Stomach (tissue), 9 donors: ENCODE measurements around the gene RNF19B. TPM values are rescaled to one million over a fixed set of nuclear protein-coding genes. Genes with fewer than 3 reads are reported as not detected.

Experiments used
- DNase-seq, 2 donors: peaks; one replicate each; pipeline versions ENCODE4 v3.0.0 to v3.0.0-alpha.2; 2013 to 2019
- H3K27ac ChIP-seq, 5 donors: fragments of 200-600 bp in 4 of 5; sonication (generic) in 4 of 5; one replicate each; pipeline ENCODE4 v1.5.1; 2013 to 2019; ENCODE audit warnings: mild to moderate bottlenecking in 1 of 5, moderate library complexity in 1 of 5
- H3K27me3 ChIP-seq, 3 donors: fragments of 200-600 bp; sonication (generic); one replicate each; pipeline ENCODE4 v1.5.1; 2017 to 2019; ENCODE audit warnings: mixed run types in 1 of 3
- H3K36me3 ChIP-seq, 4 donors: fragments of 200-600 bp; sonication (generic); 1 replicate in 3 of 4; 2 replicates in 1 of 4; pipeline ENCODE4 v1.5.1; 2016 to 2019
- H3K4me1 ChIP-seq, 4 donors: fragments of 200-600 bp; sonication (generic); one replicate each; pipeline ENCODE4 v1.5.1; 2016 to 2019
- H3K4me3 ChIP-seq, 4 donors: fragments of 200-600 bp; sonication (generic) in 3 of 4; one replicate each; pipeline ENCODE4 v1.5.1; 2016 to 2019; ENCODE audit warnings: mild to moderate bottlenecking in 1 of 4
- H3K9me3 ChIP-seq, 4 donors: fragments of 200-600 bp; sonication (generic); one replicate each; pipeline ENCODE4 v1.5.1; 2016 to 2019
- EP300 ChIP-seq: sonication (generic); formaldehyde crosslinking; IDR thresholded peaks from one replicate; pipeline ENCODE4 v1.6.1; 2017; ENCODE audit warnings: antibody characterized with exemption
- POLR2A ChIP-seq, 4 donors: fragments of 450-650 bp; IDR thresholded peaks; one replicate each; pipeline ENCODE4 v1.6.1; 2016; ENCODE audit warnings: antibody characterized with exemption in 4 of 4, control low read depth in 2 of 4, mild to moderate bottlenecking in 1 of 4, moderate library complexity in 1 of 4
- POLR2AphosphoS5 ChIP-seq, 3 donors: sonication (generic); formaldehyde crosslinking; IDR thresholded peaks; one replicate each; pipeline ENCODE4 v1.6.1; 2016; ENCODE audit warnings: antibody characterized with exemption in 3 of 3
- WGBS, 5 donors: extraction: QIAGEN DNeasy Blood & Tissue Kit in 3 of 5; methylation state at CpG; one replicate each; pipeline versions ENCODE4 v1.1.5 to v1.1.7; 2013 to 2018; 5-methylcytosine and 5-hydroxymethylcytosine counted together
- intact Hi-C: fragments of 100-400 bp; cut with DNase I; formaldehyde crosslinking; loops from one replicate; pipeline ENCODE4 v1.15.1; 2023; ENCODE audit warnings: low total_unique reads
- polyA plus RNA-seq, 3 donors: library from polyadenylated mRNA; stranded (reverse); fragments of 200-250 nt; gene quantifications; one replicate each; pipeline ENCODE4 v1.2.3, GENCODE V29; 2013
- total RNA-seq, 5 donors: library from RNA; depleted of rRNA; stranded (reverse); fragments of >200 nt; gene quantifications; one replicate each; pipeline versions ENCODE4 v1.1.0 to v1.2.3, GENCODE V29; 2014 to 2016
- TF ChIP-seq, protein P1 (sequence below), 7 experiments: fragments of 450-650 bp in 4 of 7; fragments of 200-600 bp in 3 of 7; sonication (generic) in 3 of 7; IDR thresholded peaks; one replicate each; pipeline ENCODE4 v1.5.1; 2016 to 2019; ENCODE audit warnings: antibody characterized with exemption in 7 of 7, control low read depth in 2 of 7, mild to moderate bottlenecking in 1 of 7
- donor health status: healthy with polysubstance abuse.
- donor health status: Bipolar disorder and iron deficiency.
- donor health status: healthy.

Gene RNF19B
- total and polyA plus RNA-seq, 8 donors, result 0.58 to 29.5 (median 9.7) TPM

DNA sequence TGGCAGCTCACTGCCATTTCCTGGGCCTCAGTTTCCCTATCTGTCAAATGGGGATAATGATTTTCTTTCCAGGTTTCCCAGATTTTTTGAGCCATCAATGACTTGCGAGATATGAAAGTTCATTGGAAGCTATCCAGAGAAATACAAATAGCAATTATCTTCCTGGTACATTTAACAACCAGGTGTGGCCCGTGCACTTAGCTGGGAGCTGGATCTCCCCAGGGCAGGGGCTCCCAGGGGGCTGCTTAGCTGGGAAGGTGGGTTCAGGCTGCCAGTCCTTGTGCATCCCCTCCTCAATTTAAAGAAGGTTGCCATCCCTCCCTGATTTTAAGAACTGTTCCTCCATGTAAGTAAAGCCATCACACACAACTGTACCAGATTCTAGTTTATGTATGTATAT is 59.8 kb downstream of the RNF19B start:
- 16 to 54% (median 40%) methylated on average over 2 of the region's 2 CpGs for WGBS, 5 donors
- Histone ChIP-seq H3K27me3 (peaks cover 0 to 29% (median 3%) of the 10 kb centered on the region in 3 donors), H3K36me3 (no peaks in the 10 kb centered on the region), H3K4me3 (no peak overlapping the region), H3K4me1 (peaks cover 20 to 48% (median 33%) of the 10 kb centered on the region in 4 donors), H3K27ac (peak overlapping the region; percentile 50 to 82 (median 73)), H3K9me3 (no peaks in the 10 kb centered on the region)
- TF ChIP-seq, protein P1, sequence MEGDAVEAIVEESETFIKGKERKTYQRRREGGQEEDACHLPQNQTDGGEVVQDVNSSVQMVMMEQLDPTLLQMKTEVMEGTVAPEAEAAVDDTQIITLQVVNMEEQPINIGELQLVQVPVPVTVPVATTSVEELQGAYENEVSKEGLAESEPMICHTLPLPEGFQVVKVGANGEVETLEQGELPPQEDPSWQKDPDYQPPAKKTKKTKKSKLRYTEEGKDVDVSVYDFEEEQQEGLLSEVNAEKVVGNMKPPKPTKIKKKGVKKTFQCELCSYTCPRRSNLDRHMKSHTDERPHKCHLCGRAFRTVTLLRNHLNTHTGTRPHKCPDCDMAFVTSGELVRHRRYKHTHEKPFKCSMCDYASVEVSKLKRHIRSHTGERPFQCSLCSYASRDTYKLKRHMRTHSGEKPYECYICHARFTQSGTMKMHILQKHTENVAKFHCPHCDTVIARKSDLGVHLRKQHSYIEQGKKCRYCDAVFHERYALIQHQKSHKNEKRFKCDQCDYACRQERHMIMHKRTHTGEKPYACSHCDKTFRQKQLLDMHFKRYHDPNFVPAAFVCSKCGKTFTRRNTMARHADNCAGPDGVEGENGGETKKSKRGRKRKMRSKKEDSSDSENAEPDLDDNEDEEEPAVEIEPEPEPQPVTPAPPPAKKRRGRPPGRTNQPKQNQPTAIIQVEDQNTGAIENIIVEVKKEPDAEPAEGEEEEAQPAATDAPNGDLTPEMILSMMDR (IDR thresholded peaks at IDR 0.05), result no peak
- TF ChIP-seq POLR2A (IDR thresholded peaks at IDR 0.05), result no peak
- TF ChIP-seq EP300, result no peak
- no peak for TF ChIP-seq POLR2AphosphoS5 (IDR thresholded peaks at IDR 0.05)
- DNase-seq, result no peak
- intact Hi-C loops, result no loop called here

DNA sequence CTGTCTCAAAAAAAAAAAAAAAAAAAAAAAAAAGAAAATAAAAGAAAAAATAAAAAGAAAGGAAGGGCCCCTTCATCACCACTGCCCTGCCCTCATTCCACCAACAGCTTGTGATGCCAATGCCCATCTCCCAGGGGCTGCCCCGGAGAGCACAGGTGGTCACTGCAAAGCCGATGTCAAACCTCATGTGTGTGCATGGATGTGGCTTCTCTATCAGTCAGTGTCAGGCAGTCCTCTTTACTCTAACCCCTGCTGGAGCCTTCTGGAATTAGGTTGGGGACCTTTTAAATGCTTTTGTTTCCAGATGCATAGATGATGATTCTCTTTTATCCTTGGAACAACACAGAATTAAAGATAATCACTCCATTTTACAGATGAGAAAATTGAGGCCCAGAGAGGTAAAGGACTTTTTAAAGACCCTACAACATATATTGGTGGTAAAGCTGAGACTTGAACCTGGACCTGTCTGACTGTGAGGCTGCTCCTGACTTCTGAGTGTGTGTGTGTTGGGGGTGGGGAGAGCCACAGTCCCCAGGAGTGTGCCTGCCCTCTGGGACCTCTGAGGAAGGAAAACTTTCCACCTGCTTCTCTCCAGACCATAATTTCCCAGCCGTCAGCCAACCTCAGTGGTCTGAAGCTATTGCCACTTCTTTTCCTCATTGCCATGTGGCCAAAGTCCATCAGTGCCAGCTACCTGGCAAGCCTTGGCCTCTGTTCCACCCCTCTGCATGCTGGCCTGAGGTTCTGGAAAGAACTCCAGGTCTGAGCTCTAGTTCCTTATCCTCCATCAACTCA is 60.4 kb downstream of the RNF19B start:
- intact Hi-C loops, result no loop called here
- H3K4me3 ChIP-seq, result no peak overlapping the region
- peak overlapping the region; percentile 50 to 82 (median 77) for H3K27ac ChIP-seq
- TF ChIP-seq POLR2AphosphoS5 (IDR thresholded peaks at IDR 0.05) (peak in 2 of 3 donors; percentile 37 to 63), EP300 (no peak), POLR2A (IDR thresholded peaks at IDR 0.05) (no peak)
- peaks cover 20 to 48% (median 36%) of the 10 kb centered on the region in 4 donors for H3K4me1 ChIP-seq
- H3K36me3 ChIP-seq, result no peaks in the 10 kb centered on the region
- DNase-seq, result peak; percentile 71 to 87
- no peaks in the 10 kb centered on the region for H3K9me3 ChIP-seq
- 56 to 66% (median 59%) methylated on average over 3 of the region's 3 CpGs for WGBS, 5 donors
- peaks cover 0 to 30% (median 3%) of the 10 kb centered on the region in 3 donors for H3K27me3 ChIP-seq

DNA sequence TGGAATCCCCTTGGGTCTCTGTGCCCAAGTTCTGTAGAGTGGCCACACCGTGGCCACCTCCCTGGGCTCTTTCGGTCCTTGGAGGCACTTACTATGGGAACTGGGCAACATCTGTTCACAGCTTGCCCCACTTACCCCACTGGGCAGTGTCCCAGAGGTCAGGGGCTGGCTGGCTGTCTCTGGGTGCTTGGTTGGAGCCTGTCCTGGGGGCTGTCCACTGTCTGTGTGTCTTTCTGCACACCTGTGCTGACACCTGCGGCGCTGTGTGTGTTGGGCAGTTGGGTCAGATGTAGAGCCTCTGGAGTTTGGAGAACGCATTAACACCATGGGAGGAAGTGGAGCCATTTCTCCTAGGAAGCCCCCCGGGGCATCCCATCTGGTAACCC is 62.1 kb downstream of the RNF19B start:
- Histone ChIP-seq H3K27me3 (peaks cover 0 to 30% (median 3%) of the 10 kb centered on the region in 3 donors), H3K36me3 (peaks cover 0 to 10% (median 4%) of the 10 kb centered on the region in 4 donors), H3K9me3 (no peaks in the 10 kb centered on the region), H3K27ac (peak overlapping the region; percentile 59 to 88 (median 86)), H3K4me3 (no peak overlapping the region), H3K4me1 (peaks cover 18 to 45% (median 34%) of the 10 kb centered on the region in 4 donors)
- WGBS, 5 donors, result 76 to 79% (median 78%) methylated on average over 6 of the region's 6 CpGs
- TF ChIP-seq, protein P1 (IDR thresholded peaks at IDR 0.05), result no peak
- no peak for TF ChIP-seq POLR2A (IDR thresholded peaks at IDR 0.05)
- TF ChIP-seq EP300, result no peak
- no peak for TF ChIP-seq POLR2AphosphoS5 (IDR thresholded peaks at IDR 0.05)
- DNase-seq, result no peak
- intact Hi-C loops, result no loop called here

DNA sequence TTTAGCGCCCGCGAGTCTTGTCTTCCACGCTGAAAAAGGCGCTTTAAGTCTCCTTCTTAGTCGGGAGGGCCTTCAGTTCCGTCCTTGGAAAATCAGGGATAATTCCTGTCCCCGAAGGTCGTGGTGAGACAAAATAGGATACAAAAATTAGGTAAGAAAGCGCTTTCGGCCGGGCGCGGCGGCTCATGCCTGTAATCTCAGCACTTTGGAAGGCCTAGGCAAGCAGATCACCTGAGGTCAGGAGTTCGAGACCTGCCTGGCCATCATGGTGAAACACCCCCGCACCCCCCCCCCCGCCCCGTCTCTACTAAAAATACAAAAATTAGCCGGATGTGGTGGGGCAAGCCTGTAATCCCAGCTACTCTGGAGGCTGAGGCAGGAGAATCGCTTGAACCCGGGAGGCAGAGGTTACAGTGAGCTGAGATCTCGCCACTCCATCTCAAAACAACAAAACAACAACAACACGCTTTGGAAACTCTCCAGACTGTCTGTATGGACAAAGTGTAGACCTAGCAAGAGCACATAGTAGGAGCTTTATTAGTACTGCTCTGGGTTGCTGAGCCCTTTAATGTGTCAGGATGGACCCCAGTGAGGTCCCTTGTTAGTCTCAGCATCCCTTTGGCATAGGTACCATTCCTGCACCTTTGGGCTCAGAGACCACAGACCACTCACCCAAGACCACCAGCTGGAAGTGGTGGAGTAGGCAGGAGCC is 62.6 kb downstream of the RNF19B start:
- WGBS, 5 donors, result 33 to 47% (median 37%) methylated on average over 21 to 24 of the region's 24 CpGs
- Histone ChIP-seq H3K4me3 (peak overlapping the region; percentile 72 to 77 (median 75)), H3K9me3 (no peaks in the 10 kb centered on the region), H3K27me3 (peaks cover 0 to 30% (median 3%) of the 10 kb centered on the region in 3 donors), H3K4me1 (peaks cover 17 to 39% (median 32%) of the 10 kb centered on the region in 4 donors), H3K36me3 (peaks cover 0 to 15% (median 5%) of the 10 kb centered on the region in 4 donors), H3K27ac (peak overlapping the region; percentile 86 to 91 (median 87))
- TF ChIP-seq POLR2A (IDR thresholded peaks at IDR 0.05), result no peak
- TF ChIP-seq, protein P1 (IDR thresholded peaks at IDR 0.05), result no peak
- TF ChIP-seq POLR2AphosphoS5 (IDR thresholded peaks at IDR 0.05), result no peak
- TF ChIP-seq EP300, result no peak
- no peak for DNase-seq
- intact Hi-C loops, result no loop called here
